ENCODE data around the gene CNOT4. TPM values are rescaled to one million over a fixed set of nuclear protein-coding genes. Genes with fewer than 3 reads are reported as not detected.

Gene CNOT4
- total RNA-seq, 2 donors from 2014 or later: 11.9 to 12.2 TPM

DNA sequence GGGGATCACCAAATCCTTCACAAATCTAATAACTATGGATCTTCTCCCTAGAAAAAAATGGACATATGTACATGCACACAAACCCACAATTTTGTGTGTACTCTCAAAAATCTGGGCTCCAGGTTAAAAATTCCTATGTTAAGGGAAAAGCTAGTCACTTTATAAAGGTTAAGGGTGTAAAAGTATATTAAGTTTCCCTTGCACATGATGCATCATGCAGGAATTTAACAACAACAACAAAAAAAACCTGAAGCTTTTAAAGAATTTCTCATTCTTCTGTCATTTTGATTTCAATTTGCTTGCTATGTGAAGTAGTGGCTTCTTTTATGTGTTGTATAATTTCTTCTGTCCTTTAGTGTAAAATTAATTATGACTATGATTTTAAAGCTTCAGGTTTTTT, 123.7 kb downstream of the CNOT4 start:
- H3K27ac ChIP-seq: no peak overlapping the region
- intact Hi-C loops (cut with DNase I): no loop called here
- peaks cover 5% of the 10 kb centered on the region for H3K4me1 ChIP-seq
- no peaks in the 10 kb centered on the region for H3K36me3 ChIP-seq (replicated peaks in 1 of 2; ENCODE audit: insufficient read depth in 1 of 2, low read depth in 2 of 2)
- H3K9me3 ChIP-seq: no peaks in the 10 kb centered on the region
- TF ChIP-seq CTCF (IDR thresholded peaks at IDR 0.05) (no peak), POLR2A (IDR thresholded peaks at IDR 0.05) (no peak)
- no peak overlapping the region for H3K4me3 ChIP-seq
- H3K27me3 ChIP-seq: no peaks in the 10 kb centered on the region
- no peak for DNase-seq
- no peak for ATAC-seq

DNA sequence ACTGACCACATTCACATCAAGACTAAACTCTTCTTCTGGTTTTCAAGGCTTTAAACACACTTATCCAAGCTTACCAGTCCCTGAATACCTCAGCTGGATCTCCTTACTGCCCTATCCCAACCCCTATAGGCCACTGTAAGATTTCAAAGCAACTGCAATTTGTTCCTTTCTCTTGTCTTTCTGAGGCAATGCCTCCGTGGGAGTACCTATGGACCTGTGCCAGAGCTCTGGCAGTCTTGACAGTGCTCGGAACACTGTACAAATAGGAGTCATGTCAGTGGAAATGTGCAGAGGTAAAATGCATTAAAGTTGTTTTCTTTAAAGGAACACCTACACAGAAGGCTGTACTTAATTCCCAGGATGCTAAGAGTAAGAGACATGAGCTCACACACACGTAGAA, 124.7 kb downstream of the CNOT4 start:
- no peaks in the 10 kb centered on the region for H3K9me3 ChIP-seq
- no peak overlapping the region for H3K27ac ChIP-seq
- no peaks in the 10 kb centered on the region for H3K36me3 ChIP-seq (replicated peaks in 1 of 2; ENCODE audit: insufficient read depth in 1 of 2, low read depth in 2 of 2)
- DNase-seq (peak; percentile 21 to 57 (median 42)), ATAC-seq (no peak)
- H3K4me1 ChIP-seq: no peaks in the 10 kb centered on the region
- 19 to 28% methylated on average over 3 of the region's 3 CpGs for WGBS, 2 donors
- no peak overlapping the region for H3K4me3 ChIP-seq
- H3K27me3 ChIP-seq: no peaks in the 10 kb centered on the region
- TF ChIP-seq CTCF (IDR thresholded peaks at IDR 0.05): no peak
- intact Hi-C loops (cut with DNase I): no loop called here

GRCh38 chr7:135383525-135384175, 126.3 kb downstream of the CNOT4 start:
- ATAC-seq (no peak), DNase-seq (no peak)
- Histone ChIP-seq H3K4me3 (no peak overlapping the region), H3K9me3 (no peaks in the 10 kb centered on the region), H3K36me3 (replicated peaks in 1 of 2; ENCODE audit: insufficient read depth in 1 of 2, low read depth in 2 of 2) (no peaks in the 10 kb centered on the region), H3K4me1 (no peaks in the 10 kb centered on the region), H3K27ac (no peak overlapping the region), H3K27me3 (no peaks in the 10 kb centered on the region)
- no peak for TF ChIP-seq CTCF (IDR thresholded peaks at IDR 0.05)
- TF ChIP-seq POLR2A (IDR thresholded peaks at IDR 0.05): no peak
- intact Hi-C loops (cut with DNase I): no loop called here
- WGBS, 2 donors: 90 to 93% methylated on average over 2 of the region's 2 CpGs

DNA sequence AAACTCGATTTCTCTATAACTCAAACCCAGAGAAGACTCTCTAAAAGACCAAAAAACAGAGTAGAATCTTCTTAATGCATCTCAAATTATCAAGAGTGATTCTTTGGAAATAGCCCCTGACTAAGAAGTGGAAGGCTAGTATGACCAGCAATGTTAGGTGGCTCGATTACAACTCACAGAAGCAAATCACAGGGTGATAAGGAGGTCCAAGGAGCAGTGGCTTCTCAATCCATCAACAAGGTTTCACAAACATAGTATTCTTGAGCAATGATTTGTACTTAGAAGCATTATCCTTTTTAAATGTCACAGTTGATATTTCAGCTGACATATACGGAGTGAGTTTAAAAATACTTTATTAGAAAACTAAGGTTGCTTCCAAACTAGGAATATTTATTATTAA, 127.7 kb downstream of the CNOT4 start:
- Histone ChIP-seq H3K27me3 (no peaks in the 10 kb centered on the region), H3K36me3 (replicated peaks in 1 of 2; ENCODE audit: insufficient read depth in 1 of 2, low read depth in 2 of 2) (no peaks in the 10 kb centered on the region), H3K4me3 (no peak overlapping the region), H3K4me1 (no peaks in the 10 kb centered on the region), H3K27ac (no peak overlapping the region), H3K9me3 (no peaks in the 10 kb centered on the region)
- DNase-seq (no peak), ATAC-seq (no peak)
- 60 to 62% methylated on average over 3 of the region's 3 CpGs for WGBS, 2 donors
- intact Hi-C loops (cut with DNase I): no loop called here
- TF ChIP-seq CTCF (IDR thresholded peaks at IDR 0.05): no peak
- no peak for TF ChIP-seq POLR2A (IDR thresholded peaks at IDR 0.05)

DNA sequence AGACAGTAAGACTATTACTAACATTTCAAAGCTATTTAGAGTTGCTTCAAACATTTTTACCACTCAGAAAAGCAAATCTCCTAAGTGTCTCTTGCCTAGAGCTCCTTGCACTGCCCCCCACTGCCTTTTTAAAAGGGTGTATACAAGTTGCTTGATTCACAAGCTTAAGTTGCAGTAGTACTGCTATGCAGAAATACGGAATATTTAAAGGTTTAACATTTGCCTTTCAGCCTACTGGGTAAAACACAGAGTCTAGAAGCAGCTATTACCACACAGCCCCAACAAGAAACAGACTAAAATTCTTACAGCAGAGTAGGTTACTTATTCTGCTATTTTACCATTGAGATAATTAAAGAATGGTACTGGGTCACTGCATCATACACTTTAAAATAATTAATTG, 128.5 kb downstream of the CNOT4 start:
- 95 to 96% methylated on average over 1 of the region's 1 CpG for WGBS, 2 donors
- Histone ChIP-seq H3K36me3 (replicated peaks in 1 of 2; ENCODE audit: insufficient read depth in 1 of 2, low read depth in 2 of 2) (no peaks in the 10 kb centered on the region), H3K27ac (no peak overlapping the region), H3K4me3 (no peak overlapping the region), H3K4me1 (no peaks in the 10 kb centered on the region), H3K27me3 (no peaks in the 10 kb centered on the region), H3K9me3 (no peaks in the 10 kb centered on the region)
- intact Hi-C loops (cut with DNase I): no loop called here
- DNase-seq (no peak), ATAC-seq (no peak)
- TF ChIP-seq POLR2A (IDR thresholded peaks at IDR 0.05) (no peak), CTCF (IDR thresholded peaks at IDR 0.05) (no peak)

Data from body of pancreas (tissue), 4 donors.